ENCODE measurements around the gene SSH3. TPM values are rescaled to one million over a fixed set of nuclear protein-coding genes. Genes with fewer than 3 reads are reported as not detected.
A peak's percentile ranks its signal among the peaks of the same experiment; 100 is the strongest.

SSH3 gene
- total RNA-seq, 2 donors from 2014 or later = 14.7 to 23.6 TPM

- Histone ChIP-seq H3K4me3 (no peak overlapping the region), H3K4me1 (peaks cover 0 to 43% of the 10 kb centered on the region in 2 donors), H3K27me3 (no peaks in the 10 kb centered on the region), H3K9me3 (no peaks in the 10 kb centered on the region), H3K27ac (peak overlapping the region; percentile 41 to 54), H3K36me3 (peaks cover 4% of the 10 kb centered on the region)
- peak; percentile 59 to 92 for TF ChIP-seq CTCF (IDR thresholded peaks at IDR 0.05)
- DNase-seq (ENCODE audit: low spot score) = peak; percentile 83
Measured at GRCh38 chr11:67262731-67263675, 40.3 kb upstream of the SSH3 start.

- H3K36me3 ChIP-seq = peaks cover 4% of the 10 kb centered on the region
- no peak overlapping the region for H3K4me3 ChIP-seq
- H3K27ac ChIP-seq = no peak overlapping the region
- H3K4me1 ChIP-seq = peaks cover 0 to 55% of the 10 kb centered on the region in 2 donors
- no peaks in the 10 kb centered on the region for H3K9me3 ChIP-seq
- no peak for TF ChIP-seq CTCF (IDR thresholded peaks at IDR 0.05)
- no peak for DNase-seq (ENCODE audit: low spot score)
- no peaks in the 10 kb centered on the region for H3K27me3 ChIP-seq
Measured at GRCh38 chr11:67264260-67264659, 39.1 kb upstream of the SSH3 start.

GRCh38 chr11:67264877-67265632 lies 38.3 kb upstream of the SSH3 start:
- Histone ChIP-seq H3K36me3 (peaks cover 4% of the 10 kb centered on the region), H3K4me3 (no peak overlapping the region), H3K9me3 (no peaks in the 10 kb centered on the region), H3K4me1 (peaks cover 0 to 63% of the 10 kb centered on the region in 2 donors), H3K27me3 (no peaks in the 10 kb centered on the region), H3K27ac (no peak overlapping the region)
- no peak for TF ChIP-seq CTCF (IDR thresholded peaks at IDR 0.05)
- DNase-seq (ENCODE audit: low spot score) = no peak

GRCh38 chr11:67265633-67266448 lies 37.5 kb upstream of the SSH3 start:
- H3K4me1 ChIP-seq = peaks cover 0 to 71% of the 10 kb centered on the region in 2 donors
- peak; percentile 66 to 76 for TF ChIP-seq CTCF (IDR thresholded peaks at IDR 0.05)
- H3K27me3 ChIP-seq = no peaks in the 10 kb centered on the region
- H3K9me3 ChIP-seq = no peaks in the 10 kb centered on the region
- peak overlapping the region; percentile 66 to 70 for H3K27ac ChIP-seq
- DNase-seq (ENCODE audit: low spot score) = no peak
- peaks cover 4% of the 10 kb centered on the region for H3K36me3 ChIP-seq
- H3K4me3 ChIP-seq = peak overlapping the region; percentile 9 to 12

GRCh38 chr11:67266449-67267187 lies 36.7 kb upstream of the SSH3 start, which contains the start of gene GRK2:
Gene GRK2 (plus strand): TSS chr11:67266473. CDS start chr11:67266700, 227 bp downstream.
- Histone ChIP-seq H3K27me3 (no peaks in the 10 kb centered on the region), H3K4me3 (peak within 1 kb of the TSS; percentile 82 to 94), H3K9me3 (no peaks in the 10 kb centered on the region), H3K36me3 (peaks cover 4% of the 10 kb centered on the region), H3K27ac (peak within 1 kb of the TSS; percentile 73 to 90), H3K4me1 (peaks cover 0 to 72% of the 10 kb centered on the region in 2 donors)
- TF ChIP-seq CTCF (IDR thresholded peaks at IDR 0.05) = no peak
- no peak for DNase-seq (ENCODE audit: low spot score)

Measured in right atrium auricular region (tissue), 2 donors.